ENCODE data around the gene ZNF611.
"Not testable (repeated sequence)": the region's sequence is repeated elsewhere in the genome, so short reads cannot be mapped to it uniquely, and the experiment has no call there.

The ZNF611 gene

GRCh38 chr19:52749780-52750179 lies 14.9 kb upstream of the ZNF611 start:
- H3K9me2 ChIP-seq (replicated peaks; ENCODE audit: insufficient read depth, low read length) = no peaks in the 10 kb centered on the region
- H3F3A ChIP-seq (ENCODE audit: insufficient read depth, low read length) = no peaks in the 10 kb centered on the region
- no peaks in the 10 kb centered on the region for H4K20me1 ChIP-seq (ENCODE audit: insufficient read depth, low read length)
- H3K4me3 ChIP-seq (ENCODE audit: low read length) = no peak overlapping the region
- no peak overlapping the region for H3K9ac ChIP-seq (ENCODE audit: low read length)
- no peak for DNase-seq
- H2AFZ ChIP-seq (ENCODE audit: low read length) = no peak overlapping the region
- H3K79me2 ChIP-seq (ENCODE audit: low read length) = no peaks in the 10 kb centered on the region
- no peaks in the 10 kb centered on the region for H3K27me3 ChIP-seq (replicated peaks; ENCODE audit: insufficient read depth, low read length)
- TF ChIP-seq CTCF (IDR thresholded peaks at IDR 0.05; ENCODE audit: low read length) (no peak), EZH2 (optimal IDR thresholded peaks at IDR 0.05; ENCODE audit: low read depth, low read length) (no peak), EZH2phosphoT487 (IDR thresholded peaks at IDR 0.05; ENCODE audit: low read length) (no peak)
- no peaks in the 10 kb centered on the region for H3K9me3 ChIP-seq (replicated peaks; ENCODE audit: insufficient read depth, low read length)
- no peak overlapping the region for H3K27ac ChIP-seq (ENCODE audit: low read length)
- no peak overlapping the region for H3K4me2 ChIP-seq (ENCODE audit: low read depth, low read length)
- H3K4me1 ChIP-seq (ENCODE audit: low read length) = no peaks in the 10 kb centered on the region
- H3K36me3 ChIP-seq (replicated peaks; ENCODE audit: insufficient read depth, low read length) = no peaks in the 10 kb centered on the region

GRCh38 chr19:52748336-52748950 lies 13.6 kb upstream of the ZNF611 start:
- H3K27ac ChIP-seq (ENCODE audit: low read length) = no peak overlapping the region
- H4K20me1 ChIP-seq (ENCODE audit: insufficient read depth, low read length) = no peaks in the 10 kb centered on the region
- H3K9me3 ChIP-seq (replicated peaks; ENCODE audit: insufficient read depth, low read length) = no peaks in the 10 kb centered on the region
- DNase-seq = no peak
- H3K4me1 ChIP-seq (ENCODE audit: low read length) = no peaks in the 10 kb centered on the region
- H3K9ac ChIP-seq (ENCODE audit: low read length) = no peak overlapping the region
- no peak overlapping the region for H3K4me2 ChIP-seq (ENCODE audit: low read depth, low read length)
- TF ChIP-seq EZH2 (optimal IDR thresholded peaks at IDR 0.05; ENCODE audit: low read depth, low read length) (no peak), CTCF (IDR thresholded peaks at IDR 0.05; ENCODE audit: low read length) (peak; percentile 15; the same call in 1 of the 2 replicates), EZH2phosphoT487 (IDR thresholded peaks at IDR 0.05; ENCODE audit: low read length) (no peak)
- no peaks in the 10 kb centered on the region for H3F3A ChIP-seq (ENCODE audit: insufficient read depth, low read length)
- H3K79me2 ChIP-seq (ENCODE audit: low read length) = no peaks in the 10 kb centered on the region
- H3K27me3 ChIP-seq (replicated peaks; ENCODE audit: insufficient read depth, low read length) = no peaks in the 10 kb centered on the region
- H3K36me3 ChIP-seq (replicated peaks; ENCODE audit: insufficient read depth, low read length) = no peaks in the 10 kb centered on the region
- no peak overlapping the region for H2AFZ ChIP-seq (ENCODE audit: low read length)
- no peak overlapping the region for H3K4me3 ChIP-seq (ENCODE audit: low read length)
- H3K9me2 ChIP-seq (replicated peaks; ENCODE audit: insufficient read depth, low read length) = no peaks in the 10 kb centered on the region

GRCh38 chr19:52745919-52746318 lies 11.1 kb upstream of the ZNF611 start:
- H4K20me1 ChIP-seq (ENCODE audit: insufficient read depth, low read length); DNase-seq; H3K79me2 ChIP-seq (ENCODE audit: low read length); H3K27me3 ChIP-seq (replicated peaks; ENCODE audit: insufficient read depth, low read length); H3K36me3 ChIP-seq (replicated peaks; ENCODE audit: insufficient read depth, low read length); H3K27ac ChIP-seq (ENCODE audit: low read length); H3K4me1 ChIP-seq (ENCODE audit: low read length); H3K9me3 ChIP-seq (replicated peaks; ENCODE audit: insufficient read depth, low read length); H3F3A ChIP-seq (ENCODE audit: insufficient read depth, low read length); H3K9ac ChIP-seq (ENCODE audit: low read length); H3K4me2 ChIP-seq (ENCODE audit: low read depth, low read length); H3K4me3 ChIP-seq (ENCODE audit: low read length); H3K9me2 ChIP-seq (replicated peaks; ENCODE audit: insufficient read depth, low read length); H2AFZ ChIP-seq (ENCODE audit: low read length): not testable (repeated sequence)

- H3K27ac ChIP-seq (ENCODE audit: low read length) = no peak overlapping the region
- no peak overlapping the region for H2AFZ ChIP-seq (ENCODE audit: low read length)
- no peaks in the 10 kb centered on the region for H3K79me2 ChIP-seq (ENCODE audit: low read length)
- DNase-seq = no peak
- H3K4me2 ChIP-seq (ENCODE audit: low read depth, low read length) = no peak overlapping the region
- H3K27me3 ChIP-seq (replicated peaks; ENCODE audit: insufficient read depth, low read length) = no peaks in the 10 kb centered on the region
- H3K9me2 ChIP-seq (replicated peaks; ENCODE audit: insufficient read depth, low read length) = no peaks in the 10 kb centered on the region
- no peaks in the 10 kb centered on the region for H3K4me1 ChIP-seq (ENCODE audit: low read length)
- no peak overlapping the region for H3K4me3 ChIP-seq (ENCODE audit: low read length)
- H3K9me3 ChIP-seq (replicated peaks; ENCODE audit: insufficient read depth, low read length) = no peaks in the 10 kb centered on the region
- no peak for TF ChIP-seq CTCF (IDR thresholded peaks at IDR 0.05; ENCODE audit: low read length)
- TF ChIP-seq EZH2phosphoT487 (IDR thresholded peaks at IDR 0.05; ENCODE audit: low read length) = no peak
- TF ChIP-seq EZH2 (optimal IDR thresholded peaks at IDR 0.05; ENCODE audit: low read depth, low read length) = no peak
- H3K9ac ChIP-seq (ENCODE audit: low read length) = no peak overlapping the region
- no peaks in the 10 kb centered on the region for H4K20me1 ChIP-seq (ENCODE audit: insufficient read depth, low read length)
- no peaks in the 10 kb centered on the region for H3K36me3 ChIP-seq (replicated peaks; ENCODE audit: insufficient read depth, low read length)
- no peaks in the 10 kb centered on the region for H3F3A ChIP-seq (ENCODE audit: insufficient read depth, low read length)
These were observed 8.2 kb upstream of the ZNF611 start for GRCh38 chr19:52743091-52743490.
